Activated gamma-delta T cell (primary cell): Measurements from ENCODE around the gene PRICKLE1.

Source experiments
- DNase-seq: peaks from one replicate; lab custom pipeline; 2025; lab: John Stamatoyannopoulos, UW

Gene PRICKLE1

DNA sequence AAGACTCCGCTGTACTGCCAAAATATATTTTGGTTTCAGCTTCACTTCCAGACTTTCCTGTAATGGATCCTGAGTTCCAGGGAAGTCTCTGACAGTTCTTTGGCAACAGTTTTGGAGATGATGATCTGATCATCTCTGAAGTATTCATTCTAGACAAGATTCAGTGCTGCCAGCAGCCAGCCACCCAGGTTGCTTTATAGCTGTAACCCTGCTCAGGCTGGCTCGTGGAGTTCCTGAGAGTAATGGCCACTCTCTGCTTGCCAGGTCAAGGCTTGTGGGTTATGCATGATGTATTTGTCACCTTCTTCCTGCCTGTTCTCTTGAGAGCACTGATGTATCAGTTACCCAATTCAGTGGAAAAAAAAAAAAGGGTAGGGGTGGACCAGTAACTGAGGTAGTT is 139.3 kb downstream of the PRICKLE1 start:
- DNase-seq: no peak

DNA sequence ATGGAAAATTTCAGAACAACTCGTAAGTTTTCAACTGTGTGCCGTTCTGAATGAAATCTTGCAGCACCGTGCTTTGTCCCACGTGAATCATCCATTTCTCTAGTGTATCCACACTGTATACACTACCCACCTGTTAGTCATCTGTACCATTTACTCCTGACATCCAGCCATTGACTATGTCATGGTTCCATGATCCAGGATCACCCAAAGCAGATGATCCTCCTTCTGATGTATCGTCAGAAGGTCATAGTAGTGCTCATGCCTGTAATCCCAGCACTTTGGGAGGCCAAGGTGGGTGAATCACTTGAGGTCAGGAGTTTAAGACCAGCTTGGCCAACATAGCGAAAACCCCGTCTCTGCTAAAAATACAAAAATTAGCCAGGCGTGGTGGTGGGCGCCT is 140.7 kb downstream of the PRICKLE1 start:
- DNase-seq: no peak

- DNase-seq: no peak
These were observed 142.2 kb downstream of the PRICKLE1 start for GRCh38 chr12:42447371-42447786.

- no peak for DNase-seq
These were observed 142.8 kb downstream of the PRICKLE1 start for GRCh38 chr12:42446761-42447160.

DNA sequence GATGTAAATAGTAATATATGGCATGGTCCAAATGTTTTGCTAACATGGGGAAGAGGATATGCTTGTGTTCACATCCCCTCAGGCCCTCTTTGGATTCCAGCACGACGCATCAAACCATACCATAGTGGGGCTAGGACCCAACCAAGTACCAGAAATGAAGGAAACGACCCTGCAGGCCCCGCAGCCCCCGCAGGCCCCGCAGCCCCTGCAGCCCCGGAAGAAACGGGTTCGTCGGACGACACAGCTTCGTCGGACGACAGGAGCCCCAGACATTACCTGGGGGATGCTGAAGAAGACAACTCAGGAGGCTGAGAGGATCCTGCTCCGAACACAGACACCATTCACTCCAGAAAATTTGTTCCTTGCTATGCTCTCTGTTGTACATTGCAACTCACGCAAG is 143.7 kb downstream of the PRICKLE1 start:
- DNase-seq: no peak

DNA sequence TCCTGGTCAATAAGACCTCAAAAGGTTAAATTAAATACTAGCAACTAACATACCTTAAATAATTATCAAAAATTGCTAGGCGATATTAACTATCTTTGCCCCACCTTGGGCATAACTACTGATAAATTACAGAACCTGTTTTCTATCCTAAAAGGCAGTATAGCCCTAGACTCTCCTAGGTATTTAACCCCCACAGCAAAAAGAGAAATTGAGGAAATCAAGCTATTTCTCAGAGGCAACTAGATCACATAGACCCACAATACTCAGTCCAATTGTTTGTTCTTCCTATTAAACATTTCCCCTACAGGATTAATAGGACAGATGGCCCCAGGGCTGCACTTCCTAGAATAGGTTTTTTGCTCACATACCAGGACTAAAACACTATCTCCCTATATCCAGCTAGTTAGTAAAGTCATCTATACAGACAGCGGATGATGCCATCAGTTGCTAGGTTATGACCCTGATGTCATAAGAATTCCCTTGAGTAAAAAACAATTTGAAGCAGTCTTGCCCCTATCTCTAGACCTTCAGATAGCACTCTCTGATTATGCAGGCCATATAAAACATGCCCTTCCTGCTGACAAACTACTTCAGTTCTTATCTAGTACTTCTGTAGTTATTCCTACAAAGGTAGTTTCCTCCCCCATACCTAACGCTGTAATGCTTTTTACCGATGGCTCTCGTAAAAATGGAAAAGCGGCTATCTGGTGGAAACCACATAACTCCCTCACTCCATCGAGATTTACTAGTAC is 145.2 kb downstream of the PRICKLE1 start:
- DNase-seq: no peak

- no peak for DNase-seq
These were observed 146.7 kb downstream of the PRICKLE1 start for GRCh38 chr12:42442888-42443287.

- DNase-seq: no peak
These were observed 147.2 kb downstream of the PRICKLE1 start for GRCh38 chr12:42442311-42442759.

DNA sequence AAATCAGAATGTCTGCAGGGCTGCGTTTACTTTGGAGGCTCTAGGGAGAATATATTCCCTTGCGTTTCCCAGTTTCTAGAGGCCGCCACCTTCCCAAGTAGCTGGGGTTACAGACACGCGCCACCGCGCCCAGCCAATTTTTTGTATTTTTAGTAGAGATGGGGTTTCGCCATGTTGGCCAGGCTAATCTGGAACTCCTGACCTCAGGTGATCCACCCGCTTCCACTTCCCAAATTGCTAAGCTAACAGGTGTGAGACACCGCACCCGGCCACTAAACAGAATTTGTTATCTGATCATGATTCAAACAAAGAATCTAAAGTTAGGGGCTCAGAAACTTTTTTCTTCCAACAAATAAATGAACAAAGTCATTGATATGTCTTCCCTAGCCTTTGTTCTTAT is 148.9 kb downstream of the PRICKLE1 start:
- DNase-seq: no peak

DNA sequence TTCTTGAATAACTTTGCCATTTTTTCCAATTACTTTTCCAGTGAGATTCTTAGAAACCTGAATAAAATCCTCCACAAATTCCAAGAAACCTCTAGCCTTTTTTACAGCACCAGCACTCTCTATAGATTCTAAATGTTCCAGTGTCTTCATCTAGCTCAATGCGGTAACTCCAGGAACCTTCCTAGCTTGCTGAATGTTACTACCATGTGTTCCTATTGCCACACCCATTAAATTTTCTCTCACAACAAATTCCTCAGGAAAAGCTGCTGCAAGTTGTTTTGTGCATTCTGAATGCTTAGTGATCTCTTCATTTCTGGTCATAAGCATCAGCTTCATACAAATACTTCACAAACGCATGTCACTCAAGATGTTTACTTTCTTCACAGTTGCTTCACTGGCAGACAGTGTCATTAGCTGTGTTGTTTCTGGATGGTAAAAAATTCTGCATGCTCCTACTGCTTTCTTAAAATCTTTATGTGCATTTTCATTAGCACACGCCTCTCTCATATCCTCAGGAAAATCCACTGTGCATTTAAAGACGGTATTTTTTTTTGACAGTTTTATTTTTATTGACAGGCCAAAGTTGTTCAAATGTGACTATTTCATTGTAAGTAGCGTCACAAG is 156.9 kb downstream of the PRICKLE1 start:
- no peak for DNase-seq

DNA sequence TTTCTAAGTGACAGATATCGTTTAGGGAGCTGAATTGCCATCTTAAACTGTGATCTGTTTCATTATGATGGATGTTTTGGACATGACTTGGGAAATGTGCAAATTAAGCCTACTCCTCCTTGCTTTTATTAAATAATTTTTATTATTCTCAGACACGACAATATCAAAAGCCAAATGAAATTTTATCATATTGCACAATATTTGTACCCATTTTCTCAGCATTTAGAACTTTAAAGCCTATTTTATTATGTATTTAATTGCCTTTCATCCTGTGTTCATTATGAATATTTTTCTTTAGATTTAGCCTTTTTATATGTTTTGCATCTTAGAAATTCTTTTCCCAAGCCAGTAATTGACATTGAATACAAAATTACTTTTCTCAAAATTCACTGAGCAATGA is 160.7 kb downstream of the PRICKLE1 start:
- DNase-seq: no peak

- DNase-seq: no peak
These were observed 162.8 kb downstream of the PRICKLE1 start for GRCh38 chr12:42426746-42427145.

- DNase-seq: no peak
These were observed 166.8 kb downstream of the PRICKLE1 start for GRCh38 chr12:42422785-42423184.

GRCh38 chr12:42421844-42422779 is 167.4 kb downstream of the PRICKLE1 start:
- no peak for DNase-seq

- no peak for DNase-seq
These were observed 169.2 kb downstream of the PRICKLE1 start for GRCh38 chr12:42420395-42420794.

DNA sequence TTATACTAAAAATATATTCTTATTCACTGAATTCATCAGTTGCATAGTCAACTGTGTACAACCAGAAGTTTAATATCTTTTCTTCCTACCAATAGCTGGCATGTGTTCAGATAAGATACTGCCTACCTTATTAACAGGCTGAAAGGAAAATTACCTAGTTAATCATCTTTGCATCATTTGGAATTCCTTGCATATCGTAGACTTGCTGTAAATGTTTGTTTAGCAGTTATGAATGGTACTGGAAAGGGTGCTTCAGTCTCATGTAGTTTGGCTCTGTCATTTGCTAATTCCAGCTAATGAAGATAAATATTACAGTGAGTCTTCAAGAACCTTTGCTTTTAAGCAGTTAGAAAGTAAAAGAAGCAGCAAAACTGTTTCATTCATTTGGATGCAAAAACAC is 179.2 kb downstream of the PRICKLE1 start:
- no peak for DNase-seq

DNA sequence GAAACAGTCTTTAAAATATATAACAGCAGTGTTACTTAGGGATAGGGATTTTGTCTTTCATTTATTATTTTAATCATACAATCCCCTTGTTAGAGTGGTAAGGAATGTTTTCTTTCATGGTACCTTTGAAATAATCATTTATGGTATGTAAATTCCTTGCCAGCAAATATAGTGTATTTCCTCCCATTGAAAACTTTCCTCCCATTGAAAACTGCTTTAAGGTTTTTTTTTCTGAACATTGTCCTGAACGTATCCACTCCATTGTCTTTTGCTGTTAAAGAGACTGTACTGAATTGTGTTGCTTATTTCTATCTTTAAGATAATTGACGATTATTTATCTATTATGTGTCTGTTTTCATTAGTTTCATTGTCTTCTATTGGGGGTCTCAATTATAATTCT is 180.1 kb downstream of the PRICKLE1 start:
- no peak for DNase-seq

DNA sequence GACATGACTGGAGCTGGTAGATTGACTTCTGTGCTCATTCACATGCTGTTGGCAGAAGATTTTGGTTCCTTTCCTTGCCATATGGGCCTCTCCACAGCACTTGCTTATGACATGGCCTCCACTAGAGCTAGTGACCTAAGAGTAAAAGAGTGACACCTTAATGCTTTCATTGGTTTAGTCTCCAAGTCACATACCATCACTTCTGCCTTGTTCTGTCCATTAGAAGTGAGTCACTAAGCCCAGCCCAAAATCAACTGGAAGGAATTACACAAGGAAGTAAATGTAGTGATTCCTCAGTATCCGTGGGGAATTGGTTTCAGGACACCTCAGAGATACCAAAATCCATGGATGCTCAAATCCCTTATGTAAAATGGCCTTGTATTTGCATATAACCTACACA is 182.2 kb downstream of the PRICKLE1 start:
- no peak for DNase-seq
